ENCODE results near the gene DGCR6L.
"Not testable (repeated sequence)": the region's sequence is repeated elsewhere in the genome, so short reads cannot be mapped to it uniquely, and the experiment has no call there.

DGCR6L gene

DNA sequence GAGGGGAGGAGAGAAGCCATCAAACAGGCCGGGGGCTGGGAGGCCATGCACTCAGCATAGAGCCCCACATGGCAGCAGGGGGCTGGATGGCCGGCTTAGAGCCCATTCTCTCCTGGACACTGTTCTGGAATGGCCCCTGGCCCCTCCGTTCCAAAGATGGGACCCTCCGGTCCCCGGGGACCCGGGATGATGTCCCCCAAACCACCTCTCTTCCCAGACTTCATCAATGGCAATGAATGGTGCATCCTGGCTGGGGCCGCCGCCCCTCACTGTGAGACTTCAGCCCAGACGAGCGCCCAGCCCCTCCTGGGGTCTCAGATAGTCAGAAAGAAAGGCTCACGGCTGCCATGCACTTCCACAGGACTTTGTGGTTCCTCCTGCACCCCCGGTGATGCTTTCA is 38.0 kb downstream of the DGCR6L start:
- H3K4me3 ChIP-seq (ENCODE audit: severe bottlenecking) = no peak overlapping the region
- H3K36me3 ChIP-seq (ENCODE audit: low read depth) = no peaks in the 10 kb centered on the region
- DNase-seq (ENCODE audit: low spot score) (no peak), ATAC-seq (ENCODE audit: low read depth) (no peak)
- TF ChIP-seq, protein P1, sequence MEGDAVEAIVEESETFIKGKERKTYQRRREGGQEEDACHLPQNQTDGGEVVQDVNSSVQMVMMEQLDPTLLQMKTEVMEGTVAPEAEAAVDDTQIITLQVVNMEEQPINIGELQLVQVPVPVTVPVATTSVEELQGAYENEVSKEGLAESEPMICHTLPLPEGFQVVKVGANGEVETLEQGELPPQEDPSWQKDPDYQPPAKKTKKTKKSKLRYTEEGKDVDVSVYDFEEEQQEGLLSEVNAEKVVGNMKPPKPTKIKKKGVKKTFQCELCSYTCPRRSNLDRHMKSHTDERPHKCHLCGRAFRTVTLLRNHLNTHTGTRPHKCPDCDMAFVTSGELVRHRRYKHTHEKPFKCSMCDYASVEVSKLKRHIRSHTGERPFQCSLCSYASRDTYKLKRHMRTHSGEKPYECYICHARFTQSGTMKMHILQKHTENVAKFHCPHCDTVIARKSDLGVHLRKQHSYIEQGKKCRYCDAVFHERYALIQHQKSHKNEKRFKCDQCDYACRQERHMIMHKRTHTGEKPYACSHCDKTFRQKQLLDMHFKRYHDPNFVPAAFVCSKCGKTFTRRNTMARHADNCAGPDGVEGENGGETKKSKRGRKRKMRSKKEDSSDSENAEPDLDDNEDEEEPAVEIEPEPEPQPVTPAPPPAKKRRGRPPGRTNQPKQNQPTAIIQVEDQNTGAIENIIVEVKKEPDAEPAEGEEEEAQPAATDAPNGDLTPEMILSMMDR (IDR thresholded peaks at IDR 0.05; ENCODE audit: poor library complexity, severe bottlenecking) = no peak
- H3K9me3 ChIP-seq (ENCODE audit: severe bottlenecking) = no peaks in the 10 kb centered on the region
- no peaks in the 10 kb centered on the region for H3K4me1 ChIP-seq (ENCODE audit: insufficient read depth, poor library complexity, severe bottlenecking)
- H3K27me3 ChIP-seq (ENCODE audit: insufficient read depth, poor library complexity, severe bottlenecking) = no peaks in the 10 kb centered on the region
- no peak overlapping the region for H3K27ac ChIP-seq (ENCODE audit: poor library complexity, severe bottlenecking)

DNA sequence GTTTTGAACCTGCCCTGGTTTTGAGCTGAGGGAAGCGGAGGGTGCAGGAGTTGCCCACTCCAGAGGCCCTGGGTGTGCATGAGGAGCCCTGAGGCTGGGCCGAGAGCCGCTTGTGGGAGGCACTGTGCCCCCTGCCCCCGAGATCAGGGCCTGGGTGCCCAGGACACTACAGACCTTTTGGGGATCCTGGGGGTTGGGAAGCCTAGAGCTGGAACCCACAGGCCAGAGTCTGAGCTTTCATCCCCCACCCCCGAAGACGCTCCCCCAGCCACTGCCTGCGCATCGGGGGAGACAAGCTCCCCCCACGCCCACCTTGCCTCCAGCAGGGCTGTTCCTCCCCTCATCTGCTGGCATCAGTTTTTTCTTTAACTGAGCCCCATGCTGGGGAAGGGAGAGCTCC is 38.4 kb downstream of the DGCR6L start:
- not testable (repeated sequence) for ATAC-seq (ENCODE audit: low read depth); H3K36me3 ChIP-seq (ENCODE audit: low read depth); H3K4me1 ChIP-seq (ENCODE audit: insufficient read depth, poor library complexity, severe bottlenecking); H3K4me3 ChIP-seq (ENCODE audit: severe bottlenecking); H3K27me3 ChIP-seq (ENCODE audit: insufficient read depth, poor library complexity, severe bottlenecking); DNase-seq (ENCODE audit: low spot score); H3K27ac ChIP-seq (ENCODE audit: poor library complexity, severe bottlenecking); H3K9me3 ChIP-seq (ENCODE audit: severe bottlenecking)

DNA sequence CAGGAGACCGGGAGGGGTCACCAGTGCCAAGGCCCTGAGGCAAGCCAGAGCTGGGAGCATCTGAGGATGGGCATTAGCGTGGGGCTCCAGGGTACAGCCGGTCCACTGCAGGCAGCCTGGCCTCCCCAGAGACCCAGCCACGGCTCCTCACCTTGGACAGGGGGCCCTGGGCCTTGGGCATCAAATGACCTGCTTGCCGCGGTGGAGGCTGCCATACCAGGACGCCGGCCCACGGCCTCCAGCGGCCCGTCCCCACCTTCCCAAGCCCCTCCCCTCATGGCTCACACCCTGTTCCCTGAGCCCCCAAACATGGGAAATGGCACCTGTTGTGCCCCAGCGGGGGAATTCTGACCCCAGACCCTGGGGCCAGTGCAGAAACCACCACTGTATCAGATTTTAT is 39.0 kb downstream of the DGCR6L start:
- ATAC-seq (ENCODE audit: low read depth) (no peak), DNase-seq (ENCODE audit: low spot score) (no peak)
- H3K27me3 ChIP-seq (ENCODE audit: insufficient read depth, poor library complexity, severe bottlenecking) = no peaks in the 10 kb centered on the region
- no peaks in the 10 kb centered on the region for H3K9me3 ChIP-seq (ENCODE audit: severe bottlenecking)
- H3K36me3 ChIP-seq (ENCODE audit: low read depth) = no peaks in the 10 kb centered on the region
- H3K27ac ChIP-seq (ENCODE audit: poor library complexity, severe bottlenecking) = no peak overlapping the region
- no peak overlapping the region for H3K4me3 ChIP-seq (ENCODE audit: severe bottlenecking)
- H3K4me1 ChIP-seq (ENCODE audit: insufficient read depth, poor library complexity, severe bottlenecking) = no peaks in the 10 kb centered on the region
- TF ChIP-seq, protein P1 (IDR thresholded peaks at IDR 0.05; ENCODE audit: poor library complexity, severe bottlenecking) = no peak

DNA sequence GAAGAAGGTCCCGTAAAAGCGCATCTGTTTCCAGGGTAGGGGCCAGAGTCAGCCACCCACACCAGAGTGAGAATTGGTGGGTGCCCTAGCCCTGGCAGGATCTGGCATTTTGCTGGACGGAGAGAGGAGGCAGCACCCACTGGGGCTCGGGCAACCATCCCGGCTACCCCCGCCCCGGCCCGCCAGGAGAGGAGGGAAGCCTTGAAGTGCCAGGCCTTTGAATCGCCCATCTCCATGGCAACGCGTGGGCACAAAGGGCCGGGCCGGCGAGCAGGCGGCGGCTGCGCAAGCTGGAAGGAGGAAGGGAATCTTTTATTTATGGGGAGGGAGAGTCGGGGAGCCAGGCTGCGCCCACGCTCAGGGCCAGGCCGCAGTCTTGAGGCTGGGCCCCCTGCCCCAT is 39.7 kb downstream of the DGCR6L start:
- H3K9me3 ChIP-seq (ENCODE audit: severe bottlenecking); H3K4me1 ChIP-seq (ENCODE audit: insufficient read depth, poor library complexity, severe bottlenecking); H3K36me3 ChIP-seq (ENCODE audit: low read depth); H3K27ac ChIP-seq (ENCODE audit: poor library complexity, severe bottlenecking); H3K4me3 ChIP-seq (ENCODE audit: severe bottlenecking); DNase-seq (ENCODE audit: low spot score); ATAC-seq (ENCODE audit: low read depth); H3K27me3 ChIP-seq (ENCODE audit: insufficient read depth, poor library complexity, severe bottlenecking): not testable (repeated sequence)

DNA sequence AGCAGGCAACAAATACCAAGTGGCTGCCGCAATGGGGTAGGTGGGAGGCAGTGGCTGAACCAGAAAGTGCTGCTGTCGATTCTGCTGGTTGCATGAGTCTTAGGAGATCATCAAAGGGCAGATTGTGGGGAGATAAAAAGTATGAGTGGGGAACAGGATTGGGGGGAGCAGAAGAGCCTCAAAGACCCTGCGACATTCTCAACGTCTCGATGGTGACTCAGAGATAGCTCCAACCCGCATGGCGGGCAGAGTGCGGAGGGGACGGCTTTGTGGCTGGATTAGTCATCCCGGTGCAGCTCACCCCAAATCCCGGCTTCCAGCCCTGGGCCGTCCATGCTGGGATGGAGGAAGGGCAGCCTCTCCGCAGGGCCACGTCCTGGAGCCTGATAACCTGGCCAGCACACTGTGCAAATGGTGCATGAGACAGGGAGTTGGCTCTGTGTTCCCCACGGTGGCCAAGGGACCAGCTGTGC is 40.2 kb downstream of the DGCR6L start:
- no peaks in the 10 kb centered on the region for H3K27me3 ChIP-seq (ENCODE audit: insufficient read depth, poor library complexity, severe bottlenecking)
- no peak overlapping the region for H3K4me3 ChIP-seq (ENCODE audit: severe bottlenecking)
- H3K27ac ChIP-seq (ENCODE audit: poor library complexity, severe bottlenecking) = no peak overlapping the region
- DNase-seq (ENCODE audit: low spot score) (no peak), ATAC-seq (ENCODE audit: low read depth) (no peak; the same call in 2 of the 3 replicates)
- TF ChIP-seq, protein P1 (IDR thresholded peaks at IDR 0.05; ENCODE audit: poor library complexity, severe bottlenecking) = no peak
- H3K4me1 ChIP-seq (ENCODE audit: insufficient read depth, poor library complexity, severe bottlenecking) = no peaks in the 10 kb centered on the region
- H3K9me3 ChIP-seq (ENCODE audit: severe bottlenecking) = no peaks in the 10 kb centered on the region
- no peaks in the 10 kb centered on the region for H3K36me3 ChIP-seq (ENCODE audit: low read depth)

DNA sequence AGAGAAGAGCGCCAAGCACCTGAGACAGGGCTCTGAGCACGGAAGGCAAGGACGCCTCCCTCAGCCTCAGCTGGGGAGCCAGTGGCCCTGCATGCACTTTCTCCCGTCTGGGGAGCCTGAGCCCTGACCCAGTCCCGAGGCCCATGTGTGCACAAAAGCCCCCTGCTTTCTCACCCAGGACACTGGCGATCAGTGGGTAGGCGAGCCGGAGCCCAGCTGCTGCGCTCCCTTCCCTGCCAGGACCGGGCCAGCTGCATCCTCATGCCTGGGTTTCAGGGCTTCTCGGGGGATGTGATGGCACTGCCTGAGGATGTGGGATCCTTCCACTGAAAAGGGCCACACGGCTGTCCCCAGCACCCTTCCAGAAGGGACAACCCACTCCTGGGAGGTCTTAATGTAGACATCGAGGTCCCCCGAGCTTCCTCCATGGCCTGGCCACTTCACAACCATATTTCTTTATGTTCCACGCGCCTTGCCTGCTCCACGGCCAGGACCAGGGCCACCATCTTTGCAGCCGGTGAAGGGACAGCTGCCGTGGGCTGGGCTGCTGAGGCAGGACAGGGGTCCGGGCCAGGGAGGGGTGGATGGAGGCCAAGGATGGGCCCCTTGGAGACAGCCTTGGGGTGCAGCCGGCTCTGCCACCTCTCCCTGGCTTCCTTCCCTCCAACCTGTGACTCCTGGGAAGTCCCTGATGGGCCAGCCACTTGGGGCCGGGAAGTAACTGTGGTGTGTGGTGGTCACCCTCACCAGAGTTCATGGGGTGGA is 41.0 kb downstream of the DGCR6L start:
- H3K36me3 ChIP-seq (ENCODE audit: low read depth); H3K27me3 ChIP-seq (ENCODE audit: insufficient read depth, poor library complexity, severe bottlenecking); H3K4me3 ChIP-seq (ENCODE audit: severe bottlenecking); H3K9me3 ChIP-seq (ENCODE audit: severe bottlenecking); ATAC-seq (ENCODE audit: low read depth); H3K27ac ChIP-seq (ENCODE audit: poor library complexity, severe bottlenecking); H3K4me1 ChIP-seq (ENCODE audit: insufficient read depth, poor library complexity, severe bottlenecking); DNase-seq (ENCODE audit: low spot score): not testable (repeated sequence)

DNA sequence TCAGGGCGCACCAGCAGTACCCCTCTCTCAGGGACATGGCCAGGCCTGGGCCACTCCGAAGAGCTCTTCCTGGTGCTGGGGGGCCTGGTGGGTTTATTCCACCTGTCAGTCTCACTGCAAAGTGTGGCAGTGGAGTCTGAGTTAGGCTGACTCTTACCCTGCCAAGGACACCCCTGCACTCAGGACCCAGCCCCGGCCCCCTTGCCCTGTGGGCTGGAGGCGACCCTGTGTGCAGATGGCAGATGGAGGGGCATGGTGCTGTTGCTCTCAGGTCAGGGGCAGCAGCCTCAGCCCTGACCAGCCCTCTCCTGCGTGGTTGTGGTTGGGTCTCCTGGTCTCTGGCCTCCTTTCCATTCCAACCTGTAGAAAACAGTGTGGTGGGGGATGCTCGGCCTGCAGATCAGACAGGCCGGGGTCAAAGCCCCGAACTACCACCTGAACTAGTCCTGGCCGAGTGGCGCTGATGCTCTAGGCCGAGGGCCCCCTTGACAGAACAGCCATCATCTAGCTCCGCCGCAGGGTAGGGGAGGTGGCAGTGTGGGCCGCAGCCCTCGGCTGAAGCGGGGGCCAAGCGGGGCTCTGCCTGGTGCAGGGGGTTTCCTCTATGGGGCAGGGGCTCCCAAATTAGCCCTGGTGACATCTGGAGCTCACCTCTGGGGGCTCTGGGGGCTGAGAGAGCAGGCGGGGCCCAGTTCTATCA is 41.8 kb downstream of the DGCR6L start:
- not testable (repeated sequence) for ATAC-seq (ENCODE audit: low read depth); DNase-seq (ENCODE audit: low spot score)

More for the DNA sequence above, 41.8 kb downstream of the DGCR6L start:
- H3K36me3 ChIP-seq (ENCODE audit: low read depth); H3K27ac ChIP-seq (ENCODE audit: poor library complexity, severe bottlenecking); H3K4me1 ChIP-seq (ENCODE audit: insufficient read depth, poor library complexity, severe bottlenecking); H3K4me3 ChIP-seq (ENCODE audit: severe bottlenecking); H3K27me3 ChIP-seq (ENCODE audit: insufficient read depth, poor library complexity, severe bottlenecking); H3K9me3 ChIP-seq (ENCODE audit: severe bottlenecking): not testable (repeated sequence)
